GM12892 (cell line): Measurements from ENCODE around the gene AHNAK2.

ENCODE experiments used
- DNase-seq: peaks from one replicate; pipeline ENCODE4 v3.0.0; 2011; ENCODE audit not compliant: insufficient read length
- FAIRE-seq: peaks from 2 replicates; lab custom pipeline; 2011; peaks lifted over from hg19 to GRCh38; lab: Jason Lieb, UNC
- POLR2A ChIP-seq: IDR thresholded peaks from 2 replicates; pipeline ENCODE4 v1.6.1; 2011; ENCODE audit warnings: low read depth, low read length, control low read depth
- POLR2AphosphoS5 ChIP-seq: IDR thresholded peaks from 2 replicates; pipeline ENCODE4 v1.6.1; 2011; ENCODE audit warnings: low read depth, low read length, control low read depth
- TAF1 ChIP-seq: IDR thresholded peaks from 2 replicates; pipeline ENCODE4 v1.6.1; 2011; ENCODE audit warnings: low read depth, mild to moderate bottlenecking, control low read depth, low read length, borderline replicate concordance

The AHNAK2 gene

DNA sequence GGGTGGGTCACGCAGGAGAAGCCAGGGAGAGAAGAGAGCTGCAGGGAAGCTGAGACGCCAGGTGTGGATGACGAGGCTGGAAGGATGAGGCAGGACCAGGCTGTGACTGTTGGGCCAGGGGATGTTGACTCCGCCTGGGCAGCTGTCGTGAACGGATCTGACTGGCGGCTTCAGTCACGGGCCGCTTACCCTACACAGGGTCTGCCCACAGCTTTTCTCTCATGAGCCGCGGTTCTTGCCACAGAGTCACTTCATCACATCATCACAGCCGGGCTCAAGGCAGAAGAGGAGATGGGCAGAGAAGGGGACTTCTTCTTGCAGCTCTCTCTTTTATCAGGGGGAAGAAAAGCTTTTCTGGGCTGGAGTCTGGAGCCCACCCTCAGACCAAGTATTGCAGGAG is 15.1 kb upstream of the AHNAK2 start:
- DNase-seq (no peak), FAIRE-seq (no peak)
- TF ChIP-seq POLR2AphosphoS5 (no peak), TAF1 (no peak), POLR2A (no peak)

DNA sequence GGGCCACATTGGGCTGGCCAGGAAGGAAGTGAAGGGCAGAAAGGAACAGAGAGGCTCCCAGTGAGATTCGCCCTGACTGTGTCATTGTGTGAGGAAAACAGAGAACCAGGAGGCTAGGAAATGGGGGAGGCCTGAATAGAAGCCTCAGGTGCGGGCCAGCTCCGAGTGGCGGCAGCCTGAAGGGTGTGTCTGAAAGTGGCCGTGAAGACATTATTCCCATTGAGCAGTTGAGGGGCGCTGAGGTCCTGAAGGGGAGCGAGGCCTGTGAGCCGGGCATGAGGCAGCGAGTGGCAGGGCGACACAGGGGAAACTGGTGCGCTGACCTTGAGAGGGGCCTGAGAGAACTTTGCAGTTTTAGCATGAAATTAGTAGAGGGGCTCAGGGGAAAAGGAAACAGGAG is 14.3 kb upstream of the AHNAK2 start:
- no peak for TF ChIP-seq POLR2A
- TF ChIP-seq TAF1 = no peak
- TF ChIP-seq POLR2AphosphoS5 = no peak
- FAIRE-seq (no peak), DNase-seq (no peak)

DNA sequence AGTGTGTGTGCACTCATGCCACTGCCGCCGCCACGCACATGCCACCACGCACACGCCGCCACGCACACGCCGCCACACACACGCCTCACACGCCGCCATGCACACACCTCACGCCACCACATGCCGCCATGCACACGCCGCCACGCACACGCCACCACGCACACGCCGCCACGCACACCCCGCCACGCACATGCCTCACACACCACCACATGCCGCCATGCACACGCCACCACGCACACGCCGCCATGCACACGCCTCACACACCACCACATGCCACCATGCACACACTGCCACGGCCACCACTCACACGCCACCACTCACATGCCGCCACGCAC is 13.7 kb upstream of the AHNAK2 start:
- TF ChIP-seq POLR2AphosphoS5 = no peak
- no peak for TF ChIP-seq POLR2A
- no peak for TF ChIP-seq TAF1
- FAIRE-seq (no peak), DNase-seq (no peak)

DNA sequence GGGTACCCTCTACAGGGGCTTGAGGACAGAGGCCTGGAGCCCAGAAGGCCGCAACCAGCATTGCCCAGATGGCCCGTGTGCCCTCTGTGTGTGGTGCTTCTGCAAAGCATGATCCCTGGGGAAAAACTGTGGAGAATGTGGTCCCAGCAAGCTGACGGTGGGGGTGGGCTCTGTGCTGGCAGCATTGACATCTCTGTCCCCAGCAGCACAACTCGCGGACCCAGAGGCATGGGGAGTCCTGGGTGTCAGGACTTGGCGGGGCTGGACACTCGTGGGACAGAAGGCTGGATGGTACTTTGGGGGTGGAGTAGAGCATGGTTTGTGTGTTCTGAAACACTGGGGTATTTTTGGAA is 11.8 kb upstream of the AHNAK2 start:
- no peak for FAIRE-seq
- TF ChIP-seq POLR2AphosphoS5 (no peak), TAF1 (no peak), POLR2A (no peak)
- DNase-seq = no peak

DNA sequence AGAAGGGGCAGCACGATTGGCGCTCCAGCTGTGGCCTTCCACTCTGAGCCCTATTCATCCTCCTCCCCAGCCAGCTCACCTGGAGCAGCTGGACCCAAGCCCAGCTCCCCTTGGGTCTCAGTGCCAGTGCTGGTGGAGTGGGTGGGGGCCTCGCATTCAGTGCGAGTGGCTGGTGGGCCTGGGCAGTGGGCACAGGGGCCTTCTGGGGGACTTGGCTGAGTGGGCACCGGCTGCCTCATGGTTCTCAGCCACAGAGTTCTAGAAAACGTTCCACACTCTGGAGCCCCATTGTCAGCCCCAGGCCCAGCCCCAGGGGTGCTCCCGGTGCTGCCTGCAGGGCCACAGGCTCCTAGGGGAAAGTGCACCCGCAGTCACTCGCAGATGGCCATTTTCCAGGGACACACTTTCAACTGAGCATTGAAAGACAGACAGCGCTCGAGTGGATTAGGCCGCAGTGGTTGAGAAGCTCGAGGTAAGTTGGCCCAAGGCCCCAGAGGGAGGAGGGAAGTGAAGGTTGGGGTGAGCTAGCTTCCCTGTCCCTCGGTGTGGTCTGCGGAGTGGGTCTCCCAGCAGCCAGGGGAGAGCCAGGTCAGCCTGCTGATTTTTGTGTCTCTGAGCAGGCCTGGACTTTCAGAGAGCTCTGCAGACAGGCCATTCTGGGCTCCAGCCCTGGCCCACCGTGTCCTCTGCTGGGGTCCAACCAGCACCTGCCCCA is 11.2 kb upstream of the AHNAK2 start:
- DNase-seq (no peak), FAIRE-seq (no peak)
- TF ChIP-seq TAF1 (no peak), POLR2A (no peak), POLR2AphosphoS5 (no peak)

DNA sequence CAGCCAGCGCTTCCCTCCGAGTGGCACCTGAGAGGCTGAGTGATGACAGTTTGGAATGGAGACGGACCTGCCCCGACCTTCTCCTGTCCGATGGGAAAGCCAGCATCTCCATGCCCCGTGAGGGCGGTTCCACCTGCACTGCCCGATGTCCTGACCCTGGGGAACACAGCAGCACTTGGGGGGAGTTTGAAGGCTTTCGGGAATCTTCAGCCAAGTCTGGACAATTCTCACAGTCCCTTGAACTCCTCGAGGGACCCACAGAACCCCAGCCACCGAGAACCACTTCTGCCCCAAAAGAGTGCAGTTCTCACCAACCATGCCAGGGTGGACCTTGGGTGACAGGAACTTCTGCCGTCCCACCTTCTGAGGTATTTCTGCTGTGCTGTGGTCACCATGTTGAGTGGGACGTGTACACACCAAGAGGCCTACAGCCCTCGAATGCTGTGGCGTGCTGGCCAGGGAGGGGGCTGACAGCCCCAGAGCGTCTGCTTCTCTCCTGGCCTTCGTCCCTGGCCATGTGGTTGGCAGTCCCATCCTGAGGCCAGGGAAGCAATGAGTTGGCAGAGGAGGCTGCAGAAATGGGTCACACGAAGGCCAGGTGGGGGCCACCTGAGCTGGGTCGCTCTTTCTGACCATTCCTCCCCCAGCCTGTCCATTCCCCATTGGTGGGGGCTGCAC is 8.5 kb upstream of the AHNAK2 start:
- no peak for TF ChIP-seq POLR2AphosphoS5
- TF ChIP-seq TAF1 = no peak
- TF ChIP-seq POLR2A = no peak
- no peak for FAIRE-seq
- DNase-seq = no peak

DNA sequence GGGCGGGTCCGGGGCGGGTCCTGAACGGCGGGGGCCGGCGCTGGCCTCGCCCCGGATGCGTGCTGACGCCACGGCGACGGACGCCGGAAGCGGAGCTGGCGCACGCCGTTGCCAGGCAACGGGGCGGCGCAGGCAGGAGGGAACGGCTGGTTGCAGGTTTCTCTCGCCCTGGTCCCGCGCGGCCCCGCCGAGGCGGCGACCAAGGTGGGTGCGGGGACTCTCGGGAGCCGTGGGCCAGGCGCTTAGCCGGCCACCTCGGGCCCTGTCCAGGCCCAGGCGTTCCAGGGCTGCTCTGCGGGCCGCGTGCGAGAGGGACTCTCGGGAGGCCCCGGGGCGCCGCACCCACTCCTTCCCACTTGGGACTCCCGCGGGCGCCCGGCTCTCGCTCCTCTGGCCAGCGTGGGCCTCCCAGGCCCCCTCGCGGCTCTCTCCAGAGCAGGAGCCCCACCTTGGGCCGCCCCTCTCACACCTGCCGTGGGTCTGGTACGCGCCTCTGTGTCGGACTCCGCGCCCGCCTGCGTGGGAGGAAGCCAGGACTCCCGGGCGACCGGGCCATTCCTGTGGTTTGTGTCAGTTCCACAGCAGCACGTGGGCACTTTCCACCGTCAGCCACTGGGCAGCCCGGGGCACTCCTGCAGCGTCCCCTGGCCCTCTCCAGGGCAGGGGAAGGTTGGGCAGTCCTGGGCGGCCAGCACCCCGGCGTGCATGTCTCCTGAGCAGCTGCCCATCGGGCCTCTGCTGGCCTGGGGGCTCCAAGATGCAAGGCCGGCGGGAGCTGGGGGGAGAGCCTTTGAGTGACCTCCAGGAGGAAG is 7.7 kb upstream of the AHNAK2 start, which contains the start of gene CLBA1:
CLBA1 (plus strand) TSS at position 114 of the 812 bp plus-strand sequence; CDS start at position 758, 644 bp downstream.
- peak; percentile 100 for FAIRE-seq

DNA sequence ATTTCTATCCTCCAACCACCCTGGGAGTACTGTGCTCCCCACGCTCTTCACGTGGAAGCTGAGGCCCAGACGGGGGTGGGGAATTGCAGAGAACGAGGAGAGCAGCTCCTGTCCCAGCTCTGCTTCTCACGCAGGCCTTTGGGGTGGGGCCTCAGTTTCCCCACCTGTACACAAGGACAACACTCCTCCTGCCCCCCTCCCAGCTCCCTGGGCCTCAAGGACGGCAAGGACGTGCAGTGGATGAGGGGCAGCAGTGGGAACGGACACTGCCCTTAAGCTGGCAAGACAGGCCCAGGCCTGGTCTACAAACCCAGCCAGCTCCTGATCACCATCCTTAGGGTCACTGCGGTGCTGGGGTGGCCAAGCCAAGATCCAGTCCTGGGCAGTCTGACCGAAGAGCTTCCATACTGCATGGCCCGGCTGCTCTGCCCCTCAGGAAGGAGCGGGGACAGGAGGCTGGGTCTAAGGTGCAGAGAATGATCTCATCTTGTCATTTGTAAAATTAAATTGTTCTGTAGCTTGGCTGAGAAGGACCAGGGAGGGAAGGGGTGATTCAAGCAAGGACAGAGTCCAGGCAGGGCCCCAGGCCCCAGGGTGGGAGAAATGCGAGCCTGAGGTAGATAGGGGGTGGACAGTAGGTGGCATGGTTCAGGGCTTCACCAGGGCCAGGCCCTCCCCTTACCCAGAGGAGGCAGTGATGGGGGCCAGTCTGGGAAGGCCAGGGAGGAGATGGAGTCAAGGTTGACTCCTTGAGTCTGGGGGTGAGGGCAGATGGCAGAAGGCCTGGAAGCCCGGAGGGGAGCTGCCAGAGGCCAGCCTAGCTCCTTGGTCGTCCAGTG is 6.1 kb upstream of the AHNAK2 start:
- FAIRE-seq (no peak), DNase-seq (no peak)
- TF ChIP-seq POLR2AphosphoS5 = no peak
- TF ChIP-seq POLR2A = no peak
- no peak for TF ChIP-seq TAF1

More for the DNA sequence above, 7.7 kb upstream of the AHNAK2 start, which contains the start of gene CLBA1:
- DNase-seq = peak; percentile 99
- TF ChIP-seq POLR2AphosphoS5 = no peak
- no peak for TF ChIP-seq TAF1

DNA sequence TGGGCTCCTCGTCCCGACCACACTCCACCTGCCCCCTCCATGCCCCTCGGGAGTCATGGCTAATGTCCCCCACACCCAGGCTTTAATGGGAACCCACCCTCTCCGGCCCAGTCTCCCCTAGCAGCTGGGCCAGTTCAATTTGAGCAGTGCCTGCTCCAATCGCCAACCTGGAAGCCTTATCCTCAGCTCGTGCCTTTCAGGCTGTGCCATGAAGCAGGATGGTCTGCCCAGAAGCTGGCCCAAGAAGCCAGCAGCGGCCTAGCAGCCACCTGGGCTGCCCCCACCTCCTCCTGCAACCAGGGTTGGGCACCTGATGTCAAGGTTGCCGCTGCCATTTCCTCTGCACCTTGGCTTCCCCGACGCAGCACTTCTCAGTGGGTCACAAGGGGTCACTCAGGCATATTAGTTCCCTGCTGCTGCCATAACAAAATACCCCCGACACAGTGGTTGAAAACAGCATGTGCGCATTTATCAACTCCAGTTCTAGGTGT is 5.1 kb upstream of the AHNAK2 start:
- TF ChIP-seq POLR2AphosphoS5 = no peak
- TF ChIP-seq POLR2A = no peak
- TF ChIP-seq TAF1 = no peak
- FAIRE-seq (no peak), DNase-seq (no peak)

DNA sequence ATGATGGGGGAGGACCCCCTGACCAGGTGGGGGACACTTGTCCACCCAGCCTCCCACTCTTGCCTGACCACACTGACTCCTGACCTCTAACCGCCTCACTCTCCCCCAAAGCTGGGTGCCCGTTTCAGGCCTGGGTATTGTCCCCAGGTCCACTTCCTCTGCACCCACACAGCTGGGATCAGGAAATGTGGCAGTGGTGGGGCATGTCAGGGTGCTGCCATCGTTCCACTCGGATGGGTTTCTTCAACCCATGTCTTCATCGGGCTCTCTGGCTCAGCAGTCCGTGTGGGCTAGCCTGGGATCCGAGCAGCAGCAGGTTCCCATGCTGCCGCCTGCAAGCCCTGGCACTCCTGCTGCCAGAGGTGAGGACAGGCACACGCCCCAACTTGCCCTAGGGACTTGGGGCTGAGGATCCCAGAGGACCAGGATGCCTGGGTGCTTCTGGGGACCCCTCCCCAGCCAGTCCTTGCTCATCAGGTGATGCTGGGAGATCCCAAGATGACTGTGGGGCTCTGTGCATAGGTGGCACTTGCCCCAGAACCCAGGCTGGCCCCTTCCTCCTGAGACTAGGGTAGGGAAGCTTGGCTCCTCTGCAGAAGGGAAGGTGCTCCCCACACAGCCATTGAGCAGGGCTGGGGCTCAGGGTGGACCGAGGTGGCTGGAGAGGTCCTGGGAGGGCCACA is 4.5 kb upstream of the AHNAK2 start:
- no peak for TF ChIP-seq POLR2A
- no peak for TF ChIP-seq TAF1
- no peak for TF ChIP-seq POLR2AphosphoS5
- DNase-seq (no peak), FAIRE-seq (no peak)
